Right atrium auricular region (tissue), 2 donors: ENCODE data around the gene GSK3B. TPM values are rescaled to one million over a fixed set of nuclear protein-coding genes. Genes with fewer than 3 reads are reported as not detected.

Experiments used
- DNase-seq: peaks from one replicate; pipeline ENCODE4 v3.0.0-alpha.2; 2019; ENCODE audit warnings: low spot score
- H3K27ac ChIP-seq, 2 donors: fragments of 200-600 bp; sonication (generic); 1 replicate in 1 of 2; 2 replicates in 1 of 2; pipeline ENCODE4 v1.5.1; 2016 to 2019
- H3K27me3 ChIP-seq, 2 donors: fragments of 200-600 bp; sonication (generic); one replicate each; pipeline versions ENCODE4 v1.5.1 to v1.6.0; 2017 to 2019
- H3K36me3 ChIP-seq: fragments of 200-600 bp; sonication (generic); one replicate; pipeline ENCODE4 v1.5.1; 2016
- H3K4me1 ChIP-seq, 2 donors: fragments of 200-600 bp; sonication (generic); one replicate each; pipeline versions ENCODE4 v1.5.1 to v1.6.0; 2017 to 2019
- H3K4me3 ChIP-seq, 2 donors: fragments of 200-600 bp; sonication (generic); 1 replicate in 1 of 2; 2 replicates in 1 of 2; pipeline ENCODE4 v1.5.1; 2017 to 2019; ENCODE audit warnings: mild to moderate bottlenecking in 1 of 2, moderate library complexity in 1 of 2
- H3K9me3 ChIP-seq, 2 donors: fragments of 200-600 bp; sonication (generic); one replicate each; pipeline ENCODE4 v1.5.1; 2019
- total RNA-seq, 2 donors: library from RNA; depleted of rRNA; stranded (reverse); fragments of >200 nt; gene quantifications; one replicate each; pipeline ENCODE4 v1.1.0, GENCODE V29; 2016
- TF ChIP-seq, protein P1 (sequence below), 2 donors: fragments of 200-600 bp; sonication (generic); IDR thresholded peaks; one replicate each; pipeline ENCODE4 v1.5.1; 2019; ENCODE audit warnings: antibody characterized with exemption in 2 of 2

GSK3B gene
- total RNA-seq, 2 donors from 2014 or later, result 31.3 to 42.0 TPM

DNA sequence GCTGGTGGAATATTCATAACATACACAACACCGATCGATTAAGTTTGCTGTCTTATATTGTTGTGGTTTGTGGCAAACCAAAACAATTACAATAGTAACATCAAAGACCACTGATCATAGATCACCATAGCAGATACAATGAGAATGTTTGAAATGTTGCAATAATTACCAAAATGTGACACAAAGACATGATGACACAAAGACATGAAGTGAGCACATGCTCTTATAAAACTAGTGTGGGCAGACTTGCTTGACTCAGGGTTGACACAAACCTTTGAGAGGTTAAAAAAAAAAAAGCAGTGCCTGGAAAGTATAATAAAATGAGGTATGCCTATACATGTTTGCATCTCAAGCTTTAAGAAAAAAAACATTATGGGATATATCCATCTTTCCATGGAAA, 182.0 kb downstream of the GSK3B start:
- TF ChIP-seq, protein P1, sequence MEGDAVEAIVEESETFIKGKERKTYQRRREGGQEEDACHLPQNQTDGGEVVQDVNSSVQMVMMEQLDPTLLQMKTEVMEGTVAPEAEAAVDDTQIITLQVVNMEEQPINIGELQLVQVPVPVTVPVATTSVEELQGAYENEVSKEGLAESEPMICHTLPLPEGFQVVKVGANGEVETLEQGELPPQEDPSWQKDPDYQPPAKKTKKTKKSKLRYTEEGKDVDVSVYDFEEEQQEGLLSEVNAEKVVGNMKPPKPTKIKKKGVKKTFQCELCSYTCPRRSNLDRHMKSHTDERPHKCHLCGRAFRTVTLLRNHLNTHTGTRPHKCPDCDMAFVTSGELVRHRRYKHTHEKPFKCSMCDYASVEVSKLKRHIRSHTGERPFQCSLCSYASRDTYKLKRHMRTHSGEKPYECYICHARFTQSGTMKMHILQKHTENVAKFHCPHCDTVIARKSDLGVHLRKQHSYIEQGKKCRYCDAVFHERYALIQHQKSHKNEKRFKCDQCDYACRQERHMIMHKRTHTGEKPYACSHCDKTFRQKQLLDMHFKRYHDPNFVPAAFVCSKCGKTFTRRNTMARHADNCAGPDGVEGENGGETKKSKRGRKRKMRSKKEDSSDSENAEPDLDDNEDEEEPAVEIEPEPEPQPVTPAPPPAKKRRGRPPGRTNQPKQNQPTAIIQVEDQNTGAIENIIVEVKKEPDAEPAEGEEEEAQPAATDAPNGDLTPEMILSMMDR (IDR thresholded peaks at IDR 0.05), result no peak
- peaks cover 7% of the 10 kb centered on the region for H3K36me3 ChIP-seq
- H3K4me3 ChIP-seq, result no peak overlapping the region
- no peak overlapping the region for H3K27ac ChIP-seq
- H3K9me3 ChIP-seq, result no peaks in the 10 kb centered on the region
- DNase-seq, result no peak
- H3K27me3 ChIP-seq, result no peaks in the 10 kb centered on the region
- peaks cover 0 to 14% of the 10 kb centered on the region in 2 donors for H3K4me1 ChIP-seq

DNA sequence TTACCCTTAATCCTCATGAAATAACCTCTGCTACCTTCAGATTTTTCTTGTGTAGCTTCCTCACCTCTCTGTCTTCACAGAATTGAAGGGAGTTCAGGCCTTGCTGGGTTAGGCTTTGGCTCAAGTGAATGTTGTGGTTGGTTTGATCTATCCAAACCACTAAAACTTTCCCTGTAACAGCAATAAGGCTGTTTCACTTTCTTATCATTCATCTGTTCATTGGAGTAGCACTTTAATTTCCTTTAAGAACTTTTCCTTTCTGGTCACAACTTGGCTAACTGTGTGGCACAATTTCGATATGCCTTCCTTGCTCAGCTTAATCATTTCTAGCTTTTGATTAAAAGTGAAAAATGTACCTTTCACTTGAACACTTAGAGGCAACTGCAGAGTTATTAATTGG, 182.5 kb downstream of the GSK3B start:
- TF ChIP-seq, protein P1 (IDR thresholded peaks at IDR 0.05), result no peak
- H3K36me3 ChIP-seq, result peaks cover 7% of the 10 kb centered on the region
- DNase-seq, result no peak

DNA sequence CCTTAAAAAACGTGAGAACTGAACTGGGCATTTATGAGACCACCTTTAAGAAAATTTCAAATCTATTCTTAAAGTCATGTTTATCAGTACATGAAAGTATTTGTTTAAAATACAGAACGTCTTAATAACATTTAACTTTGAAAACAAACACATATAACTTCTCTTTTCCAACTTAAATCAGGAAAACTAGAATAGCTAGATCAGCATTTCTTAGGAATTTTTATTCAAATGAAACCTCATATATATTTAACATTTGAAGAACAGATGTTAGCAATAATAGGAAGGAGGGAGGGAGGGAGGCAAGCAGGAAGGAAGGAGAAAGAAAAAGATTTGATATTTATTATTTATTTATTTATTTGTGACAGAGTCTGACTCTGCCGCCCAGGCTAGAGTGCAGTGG, 192.2 kb downstream of the GSK3B start:
- Histone ChIP-seq H3K27me3 (no peaks in the 10 kb centered on the region), H3K4me1 (no peaks in the 10 kb centered on the region), H3K36me3 (peaks cover 7% of the 10 kb centered on the region), H3K27ac (no peak overlapping the region), H3K9me3 (no peaks in the 10 kb centered on the region), H3K4me3 (no peak overlapping the region)
- no peak for DNase-seq
- TF ChIP-seq, protein P1 (IDR thresholded peaks at IDR 0.05), result no peak

More for the DNA sequence above, 182.5 kb downstream of the GSK3B start:
- H3K9me3 ChIP-seq, result no peaks in the 10 kb centered on the region
- no peak overlapping the region for H3K27ac ChIP-seq
- no peak overlapping the region for H3K4me3 ChIP-seq
- H3K27me3 ChIP-seq, result no peaks in the 10 kb centered on the region
- H3K4me1 ChIP-seq, result peaks cover 0 to 14% of the 10 kb centered on the region in 2 donors

DNA sequence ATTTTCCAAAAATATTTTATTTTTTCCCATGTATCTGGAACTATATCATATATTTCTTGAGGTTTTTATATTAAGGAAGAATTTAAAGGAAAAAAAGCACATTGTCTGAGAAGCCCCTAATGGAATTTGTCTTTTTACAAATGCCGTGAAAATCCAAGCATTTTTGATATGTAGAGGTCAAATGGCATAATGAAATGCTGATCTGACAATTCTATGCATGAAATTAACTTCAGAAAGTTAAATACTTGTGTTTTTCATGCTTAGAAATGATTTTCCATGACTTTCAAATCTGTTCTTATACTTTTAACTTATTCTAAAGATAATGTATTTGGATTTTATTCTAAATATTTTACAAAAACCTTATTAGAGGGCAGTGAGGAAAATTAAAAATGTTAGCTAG, 193.1 kb downstream of the GSK3B start:
- TF ChIP-seq, protein P1 (IDR thresholded peaks at IDR 0.05), result no peak
- no peak for DNase-seq
- Histone ChIP-seq H3K4me1 (no peaks in the 10 kb centered on the region), H3K27ac (no peak overlapping the region), H3K36me3 (peaks cover 7% of the 10 kb centered on the region), H3K4me3 (no peak overlapping the region), H3K9me3 (no peaks in the 10 kb centered on the region), H3K27me3 (no peaks in the 10 kb centered on the region)

DNA sequence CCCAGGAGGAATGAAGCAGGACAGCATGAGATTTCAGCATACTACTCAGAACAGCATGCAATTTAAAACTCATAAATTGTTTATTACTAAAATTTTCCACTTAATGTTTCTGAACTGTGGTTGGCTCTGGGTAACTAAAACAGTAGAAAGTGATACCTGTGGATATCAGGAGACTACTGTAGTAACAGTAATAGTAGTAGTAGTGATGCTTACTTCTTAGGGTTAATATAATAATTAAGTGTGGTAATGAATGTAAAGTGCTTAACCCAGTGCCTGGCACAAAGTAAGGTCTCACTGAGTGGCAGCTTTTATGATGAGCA, 195.1 kb downstream of the GSK3B start:
- H3K9me3 ChIP-seq, result no peaks in the 10 kb centered on the region

More for the DNA sequence above, 195.1 kb downstream of the GSK3B start:
- Histone ChIP-seq H3K4me1 (no peaks in the 10 kb centered on the region), H3K27ac (no peak overlapping the region), H3K27me3 (no peaks in the 10 kb centered on the region), H3K4me3 (no peak overlapping the region), H3K36me3 (no peaks in the 10 kb centered on the region)
- TF ChIP-seq, protein P1 (IDR thresholded peaks at IDR 0.05), result no peak
- DNase-seq, result no peak
